HG03045 (cell line): ENCODE measurements around the gene GNG3.
A peak's percentile ranks its signal among the peaks of the same experiment; 100 is the strongest.
"Not testable (repeated sequence)": the region's sequence is repeated elsewhere in the genome, so short reads cannot be mapped to it uniquely, and the experiment has no call there.

Experiments
- ATAC-seq: cut with Tn5 transposase; IDR thresholded peaks from one replicate; pipeline ENCODE4 v1.9.1; 2021; ENCODE audit warnings: mild to moderate bottlenecking, moderate library complexity; ENCODE audit not compliant: unreplicated experiment

The GNG3 gene

DNA sequence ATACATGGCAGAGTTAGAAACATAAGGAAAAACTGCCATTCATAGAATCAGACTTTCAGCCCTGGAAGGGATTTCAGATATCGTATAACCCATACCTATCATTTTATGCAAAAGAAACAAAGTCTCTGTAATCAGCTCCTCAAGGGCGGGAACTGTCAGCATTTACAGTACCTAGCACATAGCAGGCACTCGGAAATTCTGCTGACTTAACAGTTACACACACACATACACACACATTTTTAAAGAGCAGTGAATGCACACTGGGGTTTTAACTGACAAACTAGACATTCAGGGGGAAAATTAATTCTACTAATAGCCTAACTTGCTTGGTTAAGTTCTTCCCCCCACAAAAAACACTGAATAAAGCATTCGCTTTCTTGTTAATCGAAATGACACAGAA, 8.7 kb downstream of the GNG3 start:
- no peak for ATAC-seq

DNA sequence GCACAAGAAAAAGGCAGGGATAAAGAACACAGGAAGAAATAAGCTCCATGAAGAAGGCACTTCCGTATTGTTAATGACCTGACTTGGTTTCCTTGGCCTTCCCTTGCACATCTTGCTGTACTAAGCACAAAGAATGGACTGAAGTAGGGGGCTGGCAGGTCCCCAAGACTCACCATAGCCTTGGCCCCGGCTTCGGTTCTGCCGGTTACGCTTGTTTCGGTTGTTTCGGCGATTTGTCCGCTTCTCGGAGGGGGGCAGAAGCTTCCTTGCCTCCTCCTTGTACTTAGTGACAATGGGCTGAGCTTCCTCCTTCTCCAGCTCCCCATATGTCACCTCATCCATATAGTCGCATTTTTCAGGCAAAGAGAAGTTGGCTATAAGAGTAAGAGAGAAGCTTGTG, 9.3 kb downstream of the GNG3 start:
- no peak for ATAC-seq

DNA sequence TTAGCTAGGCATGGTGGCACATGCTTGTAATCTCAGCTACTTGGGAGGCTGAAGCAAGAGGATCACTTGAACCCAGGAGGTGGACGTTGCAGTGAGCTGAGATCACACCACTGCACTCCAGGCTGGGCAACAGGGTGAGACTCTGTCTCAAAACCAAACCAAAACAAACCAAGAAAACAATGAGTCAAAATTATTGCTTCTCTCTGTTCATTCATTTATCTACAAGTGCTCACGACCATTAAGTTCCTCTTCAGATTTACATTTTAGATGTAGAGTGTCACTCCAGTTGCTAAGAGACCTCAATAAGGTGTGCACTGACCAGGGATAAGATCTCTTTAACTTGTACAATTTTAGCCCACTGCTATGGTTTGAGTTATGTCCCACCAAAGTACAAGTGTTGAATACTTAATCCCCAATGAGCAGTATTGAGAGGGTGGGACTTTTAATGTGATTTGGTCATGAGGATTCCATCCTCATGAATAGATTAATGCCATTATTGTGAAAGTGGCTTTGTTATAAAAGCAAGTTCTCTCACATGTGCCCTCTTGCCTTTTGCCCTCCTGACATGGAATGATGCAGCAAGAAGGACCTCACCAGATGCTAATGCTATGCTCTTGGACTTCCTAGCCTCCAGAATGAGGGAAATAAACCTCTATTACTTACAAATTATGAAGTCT, 12.0 kb downstream of the GNG3 start:
- no peak for ATAC-seq

DNA sequence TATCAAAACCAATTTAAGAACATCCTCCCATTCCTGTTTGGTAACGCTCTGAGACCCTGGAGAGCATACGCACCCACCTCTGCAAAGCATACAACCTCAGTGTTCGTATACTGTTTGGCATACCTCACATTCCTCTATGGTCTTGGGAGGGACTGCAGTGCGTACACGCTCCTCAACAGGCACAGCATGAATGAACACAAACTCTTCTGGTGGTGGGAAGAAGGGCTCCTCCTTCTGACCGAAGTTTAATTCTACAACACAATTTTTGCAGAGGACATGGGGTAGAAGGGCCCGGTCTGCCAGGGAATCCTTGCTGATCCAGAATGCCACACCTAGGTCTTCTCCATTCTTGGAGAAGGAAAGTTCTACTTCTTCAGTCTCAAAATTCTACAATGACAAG, 14.5 kb downstream of the GNG3 start:
- ATAC-seq = no peak

DNA sequence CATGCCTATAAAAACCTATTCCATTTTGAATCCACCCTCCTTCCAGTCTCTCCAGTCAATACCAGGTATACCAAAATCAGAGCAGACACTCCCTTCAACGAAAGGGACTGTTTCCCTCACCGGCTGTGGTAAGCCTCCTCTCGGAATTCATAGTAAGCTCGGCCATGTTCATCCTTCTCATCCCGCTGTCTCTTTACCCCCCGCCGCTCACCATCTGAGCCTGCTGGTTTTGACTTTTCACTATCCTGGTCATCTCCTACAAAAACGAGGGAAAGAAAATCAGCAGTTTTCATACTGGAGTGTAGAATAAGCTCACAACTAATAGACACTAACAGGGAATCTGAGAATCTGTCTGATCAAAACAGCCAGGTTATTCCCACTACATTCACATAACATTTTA, 16.7 kb downstream of the GNG3 start:
- ATAC-seq = no peak

DNA sequence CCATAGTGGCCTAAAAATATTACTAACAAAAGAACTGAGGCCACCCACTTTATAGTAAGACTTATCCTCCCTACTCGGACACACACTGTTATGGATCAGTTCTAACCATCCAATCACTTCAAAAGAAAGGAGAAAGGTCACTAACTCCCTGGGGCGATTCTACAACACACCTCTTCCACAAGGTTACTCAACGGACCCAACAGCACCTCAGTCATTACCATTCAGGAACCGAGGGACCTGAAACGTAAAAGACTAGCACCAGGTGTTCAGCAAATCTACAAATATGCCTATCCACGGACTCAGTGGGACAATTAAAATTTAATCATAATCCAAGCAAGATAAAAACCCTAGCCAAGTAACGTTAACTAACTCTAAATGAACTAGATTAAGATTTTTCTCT, 18.2 kb downstream of the GNG3 start:
- ATAC-seq = no peak

DNA sequence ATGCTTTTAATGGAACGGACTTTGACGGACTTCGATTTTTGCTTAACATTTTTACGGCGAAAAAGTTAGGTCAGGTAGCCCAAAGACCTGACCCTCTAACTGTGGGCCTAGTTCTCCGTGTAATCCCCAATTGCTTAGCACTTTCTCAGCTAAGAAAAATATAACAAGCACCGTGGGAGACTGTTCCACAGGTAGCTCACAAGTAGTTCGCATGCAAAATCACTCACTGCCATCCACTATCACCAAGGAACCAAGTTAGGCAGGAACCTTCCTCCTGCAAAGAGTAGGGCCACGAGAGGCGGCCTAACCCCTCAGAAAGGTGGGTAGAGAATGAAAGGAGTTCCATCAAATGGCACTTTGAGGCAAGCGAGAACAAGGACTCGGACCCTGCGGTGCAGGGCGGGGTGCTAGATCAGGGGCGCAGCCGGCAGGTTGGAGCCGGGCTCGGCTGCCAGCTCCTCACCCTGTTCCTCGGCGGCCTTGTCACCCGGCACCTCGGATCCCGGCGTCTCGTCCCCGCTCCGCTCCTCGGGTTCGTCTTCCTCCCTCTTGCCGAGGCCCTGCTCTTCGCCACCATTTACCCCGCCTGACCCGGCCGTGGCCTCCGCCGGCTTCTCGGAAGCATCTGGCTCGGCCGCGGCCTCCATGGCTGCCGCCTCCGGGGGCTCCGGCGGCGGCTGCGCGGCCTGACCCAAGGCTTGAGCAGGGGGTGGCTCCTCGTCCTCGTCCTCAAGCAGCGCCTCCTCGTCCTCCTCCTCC, 18.9 kb downstream of the GNG3 start:
- peak; percentile 3 for ATAC-seq

DNA sequence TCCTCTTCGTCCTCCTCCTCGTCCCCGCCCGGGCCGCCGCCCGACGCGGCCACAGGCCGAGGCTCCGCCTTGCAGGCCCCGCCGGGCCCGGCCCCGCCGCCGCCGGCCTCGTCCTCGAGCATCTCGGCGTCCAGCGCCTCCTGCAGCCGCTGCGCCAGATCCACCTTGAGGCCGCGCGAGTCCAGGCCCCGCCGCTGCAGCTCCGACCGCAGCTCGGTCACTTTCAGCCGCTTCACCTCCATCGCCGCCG, 19.4 kb downstream of the GNG3 start:
- no peak for ATAC-seq

DNA sequence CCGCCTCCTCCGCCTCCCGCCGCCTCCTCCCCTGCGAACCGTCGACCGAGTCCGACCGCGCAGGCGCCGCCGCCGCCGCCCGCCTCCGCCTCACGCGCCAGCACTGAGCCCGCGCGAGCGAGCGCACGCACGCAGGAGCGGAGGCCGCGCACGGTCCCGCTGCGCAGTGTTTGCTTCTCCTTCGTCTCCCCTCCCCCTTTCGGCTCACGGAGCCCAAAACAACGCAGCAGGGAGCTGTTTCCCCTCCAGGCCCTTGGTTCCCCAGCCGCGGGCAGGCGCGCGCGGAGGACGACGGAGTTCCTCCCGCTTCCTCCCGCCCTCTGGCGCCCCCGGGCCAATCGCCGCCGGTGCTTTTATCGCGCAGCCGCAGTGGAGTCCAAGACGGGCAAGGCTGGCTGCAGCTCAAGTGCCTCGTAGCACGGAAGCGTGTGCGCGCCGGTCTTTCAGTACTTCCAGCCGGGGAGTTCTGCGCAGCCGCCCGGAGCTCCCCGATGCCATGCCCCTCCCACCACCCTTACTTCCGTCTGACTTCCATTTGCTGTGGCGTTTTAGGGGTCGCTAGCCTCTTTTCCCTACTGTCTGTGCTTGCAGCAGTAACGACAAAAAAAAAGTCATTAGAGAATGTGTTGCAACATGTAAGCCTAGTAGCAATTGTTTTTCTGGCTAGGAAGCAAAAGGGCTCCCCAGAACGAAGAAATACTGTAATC, 19.8 kb downstream of the GNG3 start, which contains the start of gene HNRNPUL2:
Gene HNRNPUL2, minus strand, starts transcription at position 293 of the 707 bp plus-strand sequence. CDS start 301 bp downstream, outside the sequence.
- ATAC-seq = peak; percentile 72

DNA sequence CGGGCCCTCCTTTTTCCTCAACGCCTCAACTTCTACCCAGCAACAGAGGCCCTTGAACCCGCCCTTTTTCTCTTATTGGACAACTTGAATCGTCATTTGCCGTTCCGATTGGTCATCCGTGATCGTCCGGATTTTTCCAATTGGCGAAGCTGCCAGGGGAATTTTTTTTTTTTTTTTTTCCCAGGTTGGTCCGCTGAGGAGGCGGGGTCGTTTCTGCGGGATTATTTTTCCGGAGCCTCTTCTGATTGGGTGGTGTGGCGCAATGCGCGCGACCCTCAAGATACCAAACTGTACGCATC, 20.3 kb downstream of the GNG3 start:
- peak; percentile 53 for ATAC-seq

DNA sequence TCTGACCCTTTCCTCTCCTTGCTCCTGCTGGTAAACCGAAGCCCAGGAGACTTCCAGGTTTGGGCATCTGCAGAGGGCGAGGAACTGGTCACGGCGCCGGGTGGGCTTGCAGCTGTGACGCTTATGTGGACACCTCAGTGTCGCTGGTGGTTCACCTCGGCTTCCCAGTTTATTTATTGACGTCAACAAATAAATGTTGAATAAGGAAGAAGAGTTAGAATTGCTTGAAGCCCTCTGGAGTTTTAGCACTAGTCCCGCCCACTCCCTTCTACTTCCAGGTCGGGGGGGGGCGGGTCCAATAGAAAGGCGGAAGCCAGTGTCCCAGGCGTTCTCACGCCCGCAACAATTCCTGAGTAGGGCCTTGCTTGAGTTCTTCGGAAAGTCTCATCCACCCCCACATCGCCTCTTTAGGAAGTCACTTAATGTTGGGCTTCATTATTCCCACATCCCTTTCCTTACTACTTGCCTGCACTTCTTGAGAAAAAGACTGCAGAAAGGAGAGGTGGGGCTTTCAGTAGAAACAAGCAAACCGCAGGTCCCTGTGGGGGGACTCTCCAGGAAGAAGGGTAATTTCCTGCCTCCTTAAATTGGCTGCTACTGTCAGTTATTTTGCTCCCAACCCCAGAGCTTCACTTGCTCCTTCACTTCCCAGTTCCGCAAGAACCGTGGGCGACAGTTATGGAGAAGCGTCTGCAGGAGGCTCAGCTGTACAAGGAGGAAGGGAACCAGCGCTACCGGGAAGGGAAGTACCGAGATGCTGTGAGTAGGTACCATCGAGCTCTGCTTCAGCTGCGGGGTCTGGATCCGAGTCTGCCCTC, 20.9 kb downstream of the GNG3 start, which contains the start of gene TTC9C:
Gene TTC9C, plus strand, starts transcription at position 316 of the 818 bp plus-strand sequence. Its CDS starts 363 bp downstream, at position 679.
- peak; percentile 26 for ATAC-seq

DNA sequence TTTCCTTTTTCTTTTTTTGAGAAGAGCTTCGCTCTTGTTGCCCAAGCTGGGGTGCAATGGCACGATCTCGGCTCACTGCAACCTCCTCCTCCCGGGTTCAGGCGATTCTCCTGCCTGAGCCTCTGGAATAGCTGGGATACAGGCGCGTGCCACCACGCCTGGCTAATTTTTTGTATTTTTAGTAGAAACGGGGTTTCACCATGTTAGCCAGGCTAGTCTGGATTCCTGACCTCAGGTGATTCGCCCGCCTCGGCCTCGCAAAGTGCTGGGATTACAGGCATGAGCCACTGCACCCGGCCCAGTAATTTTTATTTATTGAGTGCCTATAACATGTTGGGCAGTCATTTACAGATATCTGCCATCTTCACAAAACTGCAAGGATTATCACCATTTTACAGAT, 22.6 kb downstream of the GNG3 start:
- ATAC-seq = not testable (repeated sequence)

DNA sequence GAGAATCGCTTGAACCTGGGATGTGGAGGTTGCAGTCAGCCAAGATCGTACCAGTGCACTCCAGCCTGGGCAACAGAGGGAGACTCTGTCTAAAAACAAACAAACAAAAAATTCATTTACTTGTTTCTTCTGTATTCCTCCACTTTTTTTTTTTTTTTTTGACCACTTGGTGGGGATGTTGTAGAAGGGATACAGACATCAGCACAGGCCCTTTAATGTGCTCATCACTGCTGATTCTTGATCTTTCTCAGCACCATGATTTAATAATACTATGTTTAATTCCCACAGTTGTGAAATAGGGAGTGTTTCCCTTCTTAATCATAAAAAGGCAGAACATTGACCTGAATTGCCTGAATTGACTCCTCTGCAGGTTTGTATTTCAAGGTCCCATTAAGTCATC, 25.4 kb downstream of the GNG3 start:
- no peak for ATAC-seq

DNA sequence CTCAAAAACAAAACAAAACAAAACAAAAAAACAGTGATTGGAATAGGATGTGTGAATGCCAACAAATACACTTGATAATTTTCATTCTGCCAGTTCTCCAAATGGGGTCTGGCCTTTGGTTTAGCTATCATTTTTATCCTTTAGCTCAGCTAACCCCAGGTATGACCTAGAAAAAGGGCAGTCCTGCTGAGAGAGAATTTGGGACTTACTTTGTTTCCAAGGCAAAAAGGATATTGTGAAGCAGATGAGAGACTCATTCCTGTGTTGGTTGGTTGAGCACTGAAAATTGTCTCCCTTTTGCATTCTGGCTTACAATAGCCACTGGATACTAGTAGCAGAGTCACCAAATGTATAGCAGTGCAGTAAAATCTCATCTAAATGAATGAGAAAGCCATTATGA, 29.7 kb downstream of the GNG3 start:
- no peak for ATAC-seq

DNA sequence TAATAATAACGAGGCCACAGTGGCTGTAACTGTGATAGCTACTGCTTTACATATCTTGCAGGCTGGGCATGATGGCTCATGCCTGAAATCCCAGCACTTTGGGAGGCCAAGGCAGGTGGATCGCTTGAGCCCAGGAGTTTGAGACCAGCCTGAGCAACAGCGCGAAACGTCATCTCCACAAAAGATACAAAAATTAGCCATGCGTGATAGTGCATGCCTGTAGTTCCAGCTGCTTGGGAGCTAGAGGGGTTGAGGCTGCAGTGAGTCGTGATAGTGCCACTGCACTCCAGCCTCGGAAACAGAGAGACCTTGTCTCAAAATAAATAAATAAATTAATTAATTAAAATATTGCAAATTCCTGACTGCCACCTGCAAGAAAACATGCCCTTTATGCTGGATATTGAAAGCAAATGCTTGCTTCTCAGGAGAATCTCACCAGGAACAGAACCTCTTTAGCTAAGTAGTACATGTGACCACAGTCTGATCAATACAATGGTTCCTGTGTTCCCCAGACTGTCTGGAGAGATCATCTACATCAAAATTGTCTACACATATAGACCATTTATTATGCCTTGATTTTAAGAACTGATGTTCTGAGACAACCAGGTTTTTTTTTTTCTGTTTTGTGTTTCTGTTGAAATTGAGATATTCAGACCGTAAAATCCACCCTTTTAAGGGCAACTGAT, 40.1 kb downstream of the GNG3 start:
- no peak for ATAC-seq

DNA sequence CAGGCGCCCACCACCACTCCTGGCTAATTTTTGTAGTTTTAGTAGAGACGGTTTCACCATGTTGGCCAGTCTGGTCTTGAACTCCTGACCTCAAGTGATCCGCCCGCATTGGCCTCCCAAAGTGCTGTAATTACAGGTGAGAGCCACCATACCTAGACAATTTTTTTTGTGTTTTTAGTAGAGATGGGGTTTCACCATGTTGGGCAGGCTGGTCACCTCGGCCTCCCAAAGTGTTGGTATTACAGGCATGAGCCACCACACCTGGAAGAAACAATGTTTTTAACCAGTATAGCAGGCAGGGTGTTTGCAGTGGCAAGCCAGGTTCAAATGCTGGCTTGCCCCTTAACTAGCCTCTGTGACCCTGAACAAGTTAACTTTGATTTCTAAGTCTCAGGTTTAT, 42.5 kb downstream of the GNG3 start:
- ATAC-seq = not testable (repeated sequence)

DNA sequence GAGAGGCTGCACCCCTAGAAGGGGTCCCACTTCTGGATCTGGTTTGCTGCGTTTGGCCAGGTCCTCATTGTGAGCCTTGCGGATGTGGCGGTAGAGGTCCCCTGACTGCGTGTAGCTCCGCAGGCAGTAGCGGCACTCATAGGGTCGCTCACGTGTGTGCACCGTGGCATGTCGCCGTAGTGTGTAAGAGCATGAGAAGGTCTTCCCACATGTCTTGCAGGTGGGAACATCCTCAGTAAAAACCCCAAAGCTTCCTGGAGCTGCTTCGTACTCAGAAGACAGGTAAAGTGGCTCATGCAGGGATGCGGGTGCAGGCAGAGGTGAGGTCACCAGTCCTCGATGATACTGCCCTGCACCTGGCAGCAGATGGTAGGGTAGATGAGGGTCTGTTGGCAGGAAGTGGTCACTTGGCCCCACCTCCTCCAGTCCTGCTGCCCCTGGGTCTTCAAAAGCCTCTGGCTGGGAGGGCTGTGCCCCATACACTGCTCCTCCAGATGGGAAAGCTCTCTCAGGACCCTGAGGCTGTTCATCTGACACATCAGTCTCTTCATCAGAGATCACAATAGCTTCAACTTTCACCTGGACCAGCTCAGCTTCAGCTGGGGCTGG, 44.8 kb downstream of the GNG3 start:
- no peak for ATAC-seq

DNA sequence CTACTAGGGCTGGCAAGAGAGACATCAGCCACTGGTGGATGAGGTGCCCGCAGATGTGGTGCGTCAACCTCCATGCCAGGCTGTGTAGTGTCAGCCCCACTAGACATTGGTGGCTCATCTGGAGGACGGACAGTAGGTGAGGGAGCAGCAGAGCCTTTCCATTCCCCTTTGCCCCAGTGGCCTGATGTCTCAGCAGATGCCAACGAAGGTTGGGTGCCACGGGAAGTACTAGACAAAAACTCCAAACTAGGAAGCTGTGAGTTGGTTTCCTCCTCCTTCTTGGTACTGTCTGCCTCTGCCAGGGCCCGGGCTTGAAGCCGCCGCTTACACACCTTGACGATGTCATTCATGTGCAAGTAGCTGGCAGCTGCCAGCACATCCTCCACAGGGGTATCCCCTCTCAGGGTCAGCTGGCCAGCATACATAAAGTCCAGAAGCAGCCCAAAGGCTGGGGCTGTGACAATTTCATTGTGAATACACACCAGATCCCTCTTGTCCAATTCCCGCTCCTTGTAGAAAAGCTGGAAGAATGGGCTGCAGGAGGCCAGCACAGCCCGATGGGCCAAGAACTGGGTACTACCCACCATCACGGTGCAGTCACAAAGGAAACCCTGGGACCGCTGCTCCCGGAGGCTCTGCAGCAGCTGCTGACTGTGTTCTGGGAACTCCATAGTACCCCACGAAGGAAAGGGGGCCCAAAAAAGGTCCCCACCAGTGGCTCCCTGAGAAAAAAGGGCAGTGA, 45.7 kb downstream of the GNG3 start:
- peak; percentile 1 for ATAC-seq

DNA sequence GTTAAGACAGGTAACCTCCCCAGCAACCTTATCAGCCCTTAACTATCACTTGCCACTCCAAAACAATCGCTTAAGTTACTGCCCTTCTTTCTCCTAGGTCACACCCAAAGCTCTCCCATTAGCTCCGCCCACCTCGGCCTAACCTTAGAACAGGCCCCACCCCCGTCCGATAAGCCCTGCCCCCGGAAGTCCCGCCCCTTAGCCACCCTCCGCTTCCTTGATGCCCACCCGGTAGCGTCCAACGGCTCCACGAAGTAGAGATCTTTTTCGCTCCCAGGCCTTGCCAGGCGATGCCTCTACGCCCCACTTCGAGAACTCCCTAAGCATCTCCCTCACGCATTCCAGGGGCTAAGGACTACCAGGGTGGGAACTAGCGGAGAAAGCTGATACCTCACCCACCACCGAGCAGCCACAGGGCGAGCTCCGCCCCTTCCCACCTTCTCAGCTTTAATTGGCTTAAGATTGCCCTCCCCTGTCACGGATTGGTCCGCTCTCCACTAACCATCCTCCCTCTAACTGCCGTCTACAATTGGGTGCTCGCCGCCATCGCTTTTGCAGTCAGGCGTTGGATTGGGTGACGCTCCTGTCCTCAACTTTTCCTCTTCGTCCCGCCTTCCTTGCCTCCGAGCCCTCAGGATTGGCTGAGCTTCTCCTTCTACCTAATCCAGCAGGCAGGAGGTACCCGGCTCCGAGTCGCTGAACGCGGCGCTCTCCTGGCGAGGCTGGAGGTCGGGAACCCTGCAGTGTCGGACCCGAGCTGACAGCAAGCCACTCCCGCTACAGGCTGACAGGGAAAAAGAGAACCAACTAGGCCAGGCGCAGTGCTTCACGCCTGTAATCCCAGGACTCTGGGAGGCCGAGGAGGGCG, 46.5 kb downstream of the GNG3 start, which contains the start of gene ZBTB3:
Gene ZBTB3, minus strand, starts transcription at position 425 of the 868 bp plus-strand sequence. CDS start 496 bp downstream, outside the sequence.
- ATAC-seq = peak; percentile 96
